HFF-Myc (cell line): ENCODE results near the gene UXS1.

Source experiments
- DNase-seq: peaks from one replicate; pipeline ENCODE4 v3.0.0-alpha.2; 2011; ENCODE audit warnings: low read depth; ENCODE audit errors: extremely low read depth
- H3K4me3 ChIP-seq: replicated peaks from 2 replicates; pipeline ENCODE4 v1.5.1; 2011; ENCODE audit warnings: low read depth, mild to moderate bottlenecking, control low read depth, low read length
- CTCF ChIP-seq: IDR thresholded peaks from 2 replicates; pipeline ENCODE4 v1.5.1; 2012; ENCODE audit warnings: mild to moderate bottlenecking, low read depth, low read length, control low read depth; ENCODE audit errors: missing control alignments

The UXS1 gene

GRCh38 chr2:106181064-106181463 lies 13.0 kb downstream of the UXS1 start:
- no peak for TF ChIP-seq CTCF
- DNase-seq, result no peak
- no peak overlapping the region for H3K4me3 ChIP-seq

DNA sequence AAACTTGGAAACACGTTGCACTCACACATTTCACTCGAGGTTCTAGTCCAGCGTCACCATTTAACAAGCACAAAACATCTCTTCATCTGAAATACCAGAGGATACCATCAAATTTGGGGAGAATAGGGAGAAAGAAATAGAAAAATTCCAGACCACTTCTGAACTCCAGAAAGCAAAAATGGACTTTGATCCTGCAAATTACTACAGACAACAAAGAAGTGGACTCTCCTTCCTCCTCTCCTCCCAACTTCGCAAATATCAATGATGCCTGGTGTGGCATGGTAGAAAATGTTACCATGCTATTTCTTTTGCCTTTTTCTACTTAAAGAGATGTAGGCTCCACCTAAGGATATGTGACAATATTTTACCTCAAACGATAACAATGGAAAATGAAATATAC lies 13.5 kb downstream of the UXS1 start:
- no peak overlapping the region for H3K4me3 ChIP-seq
- no peak for TF ChIP-seq CTCF
- DNase-seq, result no peak

DNA sequence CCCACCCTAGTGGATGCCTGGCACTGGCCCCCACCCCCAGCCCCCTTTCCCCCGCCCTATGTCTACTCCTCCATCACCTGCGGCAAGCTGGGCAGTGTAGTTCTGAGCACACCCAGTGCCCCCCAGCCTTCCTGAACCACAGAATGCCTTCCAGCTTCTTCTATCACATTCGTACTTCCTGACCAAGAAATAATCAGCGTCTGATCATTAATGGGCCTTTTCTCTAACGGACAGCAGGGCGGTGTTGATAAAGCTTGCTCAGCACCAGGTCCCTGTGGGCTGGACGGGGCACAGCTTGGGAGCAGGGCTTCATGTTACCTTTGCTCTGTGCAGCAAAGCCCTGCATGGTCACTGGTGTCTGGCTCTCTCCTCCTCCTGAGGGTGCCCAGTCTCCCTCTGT lies 15.4 kb downstream of the UXS1 start:
- H3K4me3 ChIP-seq, result no peak overlapping the region
- no peak for TF ChIP-seq CTCF
- no peak for DNase-seq

- H3K4me3 ChIP-seq, result no peak overlapping the region
- no peak for DNase-seq
- TF ChIP-seq CTCF, result no peak
These were observed 16.5 kb downstream of the UXS1 start for GRCh38 chr2:106177581-106177980.

- no peak for DNase-seq
- TF ChIP-seq CTCF, result no peak
- no peak overlapping the region for H3K4me3 ChIP-seq
These were observed 17.5 kb downstream of the UXS1 start for GRCh38 chr2:106176446-106177099.

GRCh38 chr2:106175086-106175850 lies 18.8 kb downstream of the UXS1 start:
- no peak for TF ChIP-seq CTCF
- DNase-seq, result no peak
- no peak overlapping the region for H3K4me3 ChIP-seq
